Mammary epithelial cell (primary cell): ENCODE data around the gene NXPE3.

Experiments used
- EZH2 ChIP-seq: IDR thresholded peaks from 2 replicates; pipeline ENCODE4 v1.6.1; 2012; ENCODE audit warnings: low read length, inconsistent platforms, borderline replicate concordance
- TF ChIP-seq, protein P1 (sequence below), 2 donors: IDR thresholded peaks in 1 of 2; conservative IDR thresholded peaks in 1 of 2; 2 replicates each; pipeline ENCODE4 v1.5.1; 2011 to 2012; ENCODE audit warnings: inconsistent platforms in 2 of 2, low read length in 2 of 2, mild to moderate bottlenecking in 2 of 2, control low read depth in 1 of 2, low read depth in 1 of 2; ENCODE audit not compliant: insufficient read depth in 1 of 2; ENCODE audit errors: extremely low read depth in 1 of 2

DNA sequence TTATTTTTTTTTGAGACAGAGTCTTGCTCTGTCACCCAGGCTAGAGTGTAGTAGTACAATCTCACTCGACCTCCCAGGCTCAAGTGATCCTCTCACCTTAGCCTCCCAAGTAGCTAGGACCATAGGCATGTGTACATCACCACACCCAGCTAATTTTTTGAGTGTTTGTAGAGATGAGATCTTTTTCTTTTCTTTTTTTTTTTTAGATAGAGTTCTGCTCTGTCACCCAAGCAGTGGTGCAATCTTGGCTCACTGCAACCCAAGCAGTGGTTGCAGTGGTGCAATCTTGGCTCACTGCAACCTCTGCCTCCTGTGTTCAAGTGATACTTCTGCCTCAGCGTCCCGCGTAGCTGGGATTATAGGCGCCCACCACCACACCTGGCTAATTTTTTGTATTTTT is 49.4 kb upstream of the NXPE3 start:
- TF ChIP-seq, protein P1, sequence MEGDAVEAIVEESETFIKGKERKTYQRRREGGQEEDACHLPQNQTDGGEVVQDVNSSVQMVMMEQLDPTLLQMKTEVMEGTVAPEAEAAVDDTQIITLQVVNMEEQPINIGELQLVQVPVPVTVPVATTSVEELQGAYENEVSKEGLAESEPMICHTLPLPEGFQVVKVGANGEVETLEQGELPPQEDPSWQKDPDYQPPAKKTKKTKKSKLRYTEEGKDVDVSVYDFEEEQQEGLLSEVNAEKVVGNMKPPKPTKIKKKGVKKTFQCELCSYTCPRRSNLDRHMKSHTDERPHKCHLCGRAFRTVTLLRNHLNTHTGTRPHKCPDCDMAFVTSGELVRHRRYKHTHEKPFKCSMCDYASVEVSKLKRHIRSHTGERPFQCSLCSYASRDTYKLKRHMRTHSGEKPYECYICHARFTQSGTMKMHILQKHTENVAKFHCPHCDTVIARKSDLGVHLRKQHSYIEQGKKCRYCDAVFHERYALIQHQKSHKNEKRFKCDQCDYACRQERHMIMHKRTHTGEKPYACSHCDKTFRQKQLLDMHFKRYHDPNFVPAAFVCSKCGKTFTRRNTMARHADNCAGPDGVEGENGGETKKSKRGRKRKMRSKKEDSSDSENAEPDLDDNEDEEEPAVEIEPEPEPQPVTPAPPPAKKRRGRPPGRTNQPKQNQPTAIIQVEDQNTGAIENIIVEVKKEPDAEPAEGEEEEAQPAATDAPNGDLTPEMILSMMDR (conservative IDR thresholded peaks at IDR 0.05 in 1 of 2, IDR thresholded peaks at IDR 0.05 in 1 of 2; ENCODE audit: extremely low read depth in 1 of 2, insufficient read depth in 1 of 2, low read depth in 1 of 2, low read length in 2 of 2), result no peak
- no peak for TF ChIP-seq EZH2
